Lung (tissue), 12 donors: Measurements from ENCODE around the gene C17orf107. TPM values are rescaled to one million over a fixed set of nuclear protein-coding genes. Genes with fewer than 3 reads are reported as not detected.

ENCODE experiments used
- ATAC-seq: fragments of 200-7000 bp; cut with Tn5 transposase; one replicate; pipeline ENCODE4 v1.9.1; 2020; ENCODE audit warnings: moderate number of reproducible peaks; ENCODE audit not compliant: insufficient read depth, low FRiP score
- DNase-seq, 3 donors: peaks; one replicate each; pipeline ENCODE4 v3.0.0-alpha.2; 2013 to 2017
- H3K27ac ChIP-seq, 2 donors: one replicate each; pipeline ENCODE4 v1.5.1; 2013; ENCODE audit warnings: mild to moderate bottlenecking in 2 of 2, moderate library complexity in 2 of 2, control low read depth in 1 of 2, inconsistent platforms in 1 of 2, low read depth in 1 of 2, low read length in 1 of 2
- H3K27me3 ChIP-seq, 3 donors: one replicate each; pipeline ENCODE4 v1.5.1; 2013; ENCODE audit warnings: low read length in 2 of 3; ENCODE audit not compliant: control insufficient read depth in 3 of 3, insufficient read depth in 3 of 3
- H3K36me3 ChIP-seq, 4 donors: one replicate each; pipeline ENCODE4 v1.5.1; 2013; ENCODE audit warnings: low read length in 4 of 4, mild to moderate bottlenecking in 1 of 4, moderate library complexity in 1 of 4; ENCODE audit not compliant: control insufficient read depth in 4 of 4, insufficient read depth in 4 of 4
- H3K4me1 ChIP-seq, 5 donors: one replicate each; pipeline ENCODE4 v1.5.1; 2013; ENCODE audit warnings: low read length in 5 of 5, mild to moderate bottlenecking in 2 of 5, moderate library complexity in 1 of 5; ENCODE audit not compliant: control insufficient read depth in 5 of 5, insufficient read depth in 5 of 5
- H3K4me3 ChIP-seq: one replicate; pipeline ENCODE4 v1.5.1; 2013; ENCODE audit warnings: mild to moderate bottlenecking, control low read depth, moderate library complexity
- H3K9ac ChIP-seq, 2 donors: one replicate each; pipeline ENCODE4 v1.5.1; 2013; ENCODE audit warnings: low read length in 2 of 2, control low read depth in 1 of 2; ENCODE audit not compliant: insufficient read depth in 1 of 2
- H3K9me3 ChIP-seq, 4 donors: one replicate each; pipeline ENCODE4 v1.5.1; 2013; ENCODE audit warnings: low read length in 3 of 4, mild to moderate bottlenecking in 1 of 4, moderate library complexity in 1 of 4; ENCODE audit not compliant: control insufficient read depth in 4 of 4, insufficient read depth in 3 of 4
- CTCF ChIP-seq: IDR thresholded peaks from 2 replicates; pipeline ENCODE4 v1.5.1; 2012; ENCODE audit warnings: mild to moderate bottlenecking; ENCODE audit errors: control extremely low read depth, extremely low read depth
- WGBS, 2 donors: extraction: QIAGEN DNeasy Blood & Tissue Kit; methylation state at CpG; one replicate each; pipeline ENCODE4 v1.1.7; 2013; 5-methylcytosine and 5-hydroxymethylcytosine counted together
- polyA plus RNA-seq, 2 donors: library from polyadenylated mRNA; stranded (reverse); fragments of 200-250 nt; gene quantifications; one replicate each; pipeline ENCODE4 v1.2.1, GENCODE V29; 2013
- total RNA-seq, 2 donors: library from RNA; depleted of rRNA in 1 of 2; stranded (reverse); fragments of >200 nt in 1 of 2; gene quantifications; one replicate each; pipeline ENCODE4 v1.2.1, GENCODE V29; 2014 to 2021
- donor health status: control.
- donor health status: control.
- donor health status: Bipolar disorder and iron deficiency.
- donor health status: healthy.
- donor health status: DM: yes; HTN: yes; CAD: no.

The C17orf107 gene
- total and polyA plus RNA-seq, 4 donors, result 1.3 to 4.5 (median 2.8) TPM

DNA sequence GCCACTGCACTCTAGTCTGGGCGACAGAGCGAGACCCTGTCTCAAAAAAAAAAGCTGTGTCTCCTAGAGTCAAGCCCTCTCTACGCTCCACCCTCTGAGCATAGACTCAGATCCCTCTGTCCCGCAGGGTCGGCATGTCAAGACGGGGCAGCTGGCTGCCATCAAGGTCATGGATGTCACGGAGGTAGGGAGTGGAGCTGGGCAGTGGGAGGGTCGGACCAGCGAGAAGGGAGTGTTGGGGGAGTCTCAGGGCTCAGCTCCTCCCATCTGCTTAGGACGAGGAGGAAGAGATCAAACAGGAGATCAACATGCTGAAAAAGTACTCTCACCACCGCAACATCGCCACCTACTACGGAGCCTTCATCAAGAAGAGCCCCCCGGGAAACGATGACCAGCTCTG lies 18.5 kb upstream of the C17orf107 start:
- peaks cover 5 to 39% (median 19%) of the 10 kb centered on the region in 4 donors for H3K36me3 ChIP-seq
- ATAC-seq, result no peak

DNA sequence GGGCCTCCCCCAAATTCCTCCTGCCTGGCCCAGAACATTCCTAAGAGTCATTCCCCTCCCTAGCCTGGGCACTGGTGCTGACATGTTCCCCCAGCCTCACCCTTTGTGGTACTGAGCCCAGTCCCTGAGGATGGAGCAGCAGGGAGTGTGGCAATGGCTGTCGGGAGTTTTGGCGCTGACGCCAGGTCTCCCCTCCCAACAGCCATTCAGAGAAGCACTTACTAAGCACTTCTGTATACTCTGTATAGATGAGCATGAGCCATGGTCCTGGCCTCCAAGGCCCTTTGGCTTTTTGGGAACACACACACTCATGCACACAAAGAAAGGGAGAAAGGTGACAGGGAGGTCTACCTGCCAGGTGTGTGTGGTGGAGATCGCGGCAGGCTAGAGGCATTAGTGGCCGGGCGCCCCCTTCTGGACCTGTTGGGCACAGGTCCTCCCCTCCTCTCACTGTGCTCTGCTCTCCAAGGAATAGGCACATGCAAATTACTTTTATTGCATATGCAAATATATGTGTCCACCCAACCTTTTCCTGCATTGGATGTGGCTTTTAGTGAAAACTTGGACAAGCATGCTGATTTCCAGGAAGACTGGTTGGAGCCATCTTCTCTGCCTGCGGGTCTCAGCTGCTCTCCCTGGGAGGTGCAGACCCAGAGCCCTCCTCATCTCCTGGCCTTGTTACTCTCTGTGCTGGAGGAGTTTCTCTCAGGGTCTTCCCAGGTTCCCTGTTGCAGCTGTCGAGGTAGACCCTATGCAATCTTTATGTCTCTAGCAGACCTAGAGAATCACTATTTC lies 17.4 kb upstream of the C17orf107 start:
- WGBS, 2 donors, result 44% methylated on average over 9 of the region's 9 CpGs
- H3K9ac ChIP-seq, result no peak overlapping the region
- ATAC-seq (no peak), DNase-seq (peak; percentile 39 to 57 (median 53))
- peaks cover 5 to 50% (median 23%) of the 10 kb centered on the region in 4 donors for H3K36me3 ChIP-seq
- H3K27ac ChIP-seq, result no peak overlapping the region
- TF ChIP-seq CTCF, result peak; percentile 54
- no peaks in the 10 kb centered on the region for H3K9me3 ChIP-seq
- no peaks in the 10 kb centered on the region for H3K4me1 ChIP-seq
- H3K4me3 ChIP-seq, result no peak overlapping the region
- H3K27me3 ChIP-seq, result no peaks in the 10 kb centered on the region

More for the DNA sequence above, 18.5 kb upstream of the C17orf107 start:
- no peak for TF ChIP-seq CTCF
- Histone ChIP-seq H3K9me3 (no peaks in the 10 kb centered on the region), H3K27me3 (no peaks in the 10 kb centered on the region), H3K4me1 (no peaks in the 10 kb centered on the region), H3K4me3 (no peak overlapping the region), H3K9ac (no peak overlapping the region), H3K27ac (no peak overlapping the region)
- no peak for DNase-seq
- 89 to 95% methylated on average over 15 of the region's 15 CpGs for WGBS, 2 donors

DNA sequence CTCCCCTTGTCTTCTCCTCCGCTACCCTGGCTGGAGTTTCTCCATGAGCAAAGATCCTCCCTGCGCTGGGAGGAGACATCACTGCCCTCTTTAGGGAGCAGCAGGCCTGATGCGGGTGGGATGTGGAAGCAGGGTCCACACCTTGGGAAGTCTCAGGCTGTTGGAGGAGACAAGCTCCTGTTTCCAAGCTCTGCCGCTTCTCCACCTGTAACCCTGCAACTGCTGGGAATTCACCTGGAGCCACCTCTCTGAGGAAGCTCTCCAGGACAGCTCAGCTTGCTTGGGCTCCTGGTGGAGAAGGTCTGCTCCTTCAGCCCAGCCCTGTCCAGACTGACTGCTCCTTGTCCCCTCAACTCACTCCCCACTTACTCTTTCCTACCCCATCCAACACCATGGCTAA lies 14.8 kb upstream of the C17orf107 start:
- peaks cover 5 to 49% (median 22%) of the 10 kb centered on the region in 4 donors for H3K36me3 ChIP-seq
- H3K27ac ChIP-seq, result no peak overlapping the region
- H3K9ac ChIP-seq, result no peak overlapping the region
- DNase-seq, result no peak
- H3K4me1 ChIP-seq, result no peaks in the 10 kb centered on the region
- no peak for TF ChIP-seq CTCF
- H3K4me3 ChIP-seq, result no peak overlapping the region
- WGBS, 2 donors, result 99 to 100% methylated on average over 4 of the region's 4 CpGs
- H3K27me3 ChIP-seq, result no peaks in the 10 kb centered on the region
- no peaks in the 10 kb centered on the region for H3K9me3 ChIP-seq
- ATAC-seq, result no peak
